GM23338 (cell line): ENCODE results near the gene CASS4. TPM values are rescaled to one million over a fixed set of nuclear protein-coding genes. Genes with fewer than 3 reads are reported as not detected.

ENCODE experiments used
- ATAC-seq: fragments of 200-7000 bp; cut with Tn5 transposase; 3 replicates; pipeline ENCODE4 v1.9.1; 2020
- DNase-seq: peaks from one replicate; pipeline ENCODE4 v3.0.0-alpha.2; 2015; ENCODE audit warnings: low spot score
- H2AFZ ChIP-seq: fragments of 200-600 bp; sonication (generic); 2 replicates; pipeline ENCODE4 v1.8.0; 2016; ENCODE audit warnings: antibody characterized with exemption, mild to moderate bottlenecking, moderate library complexity
- H3F3A ChIP-seq: fragments of 200-600 bp; sonication (generic); replicated peaks from 2 replicates; pipeline ENCODE4 v1.8.0; 2017; ENCODE audit warnings: antibody characterized with exemption, mixed run types, low read depth
- H3K27ac ChIP-seq: fragments of 200-600 bp; sonication (generic); 2 replicates; pipeline ENCODE4 v1.6.1; 2016; ENCODE audit warnings: low read depth
- H3K27me3 ChIP-seq: fragments of 200-600 bp; sonication (generic); 2 replicates; pipeline ENCODE4 v1.8.0; 2016; ENCODE audit warnings: mild to moderate bottlenecking, mixed run types, moderate library complexity; ENCODE audit not compliant: insufficient read depth
- H3K36me3 ChIP-seq: fragments of 200-600 bp; sonication (generic); 2 replicates; pipeline ENCODE4 v1.8.0; 2016; ENCODE audit warnings: mild to moderate bottlenecking; ENCODE audit not compliant: insufficient read depth
- H3K4me1 ChIP-seq: fragments of 200-600 bp; sonication (generic); 2 replicates; pipeline ENCODE4 v1.8.0; 2016; ENCODE audit warnings: mild to moderate bottlenecking, moderate library complexity; ENCODE audit not compliant: insufficient read depth
- H3K4me2 ChIP-seq: fragments of 200-600 bp; sonication (generic); 2 replicates; pipeline ENCODE4 v1.7.1; 2017; ENCODE audit warnings: mixed run types
- H3K4me3 ChIP-seq: fragments of 200-600 bp; sonication (generic); 2 replicates; pipeline ENCODE4 v1.6.1; 2016; ENCODE audit warnings: mixed run types
- H3K79me2 ChIP-seq: fragments of 200-600 bp; sonication (generic); replicated peaks from 2 replicates; pipeline ENCODE4 v1.8.0; 2017; ENCODE audit warnings: mild to moderate bottlenecking; ENCODE audit not compliant: insufficient read depth
- H3K9me2 ChIP-seq: fragments of 200-600 bp; sonication (generic); 2 replicates; pipeline ENCODE4 v1.8.0; 2017; ENCODE audit not compliant: insufficient read depth
- H4K20me1 ChIP-seq: fragments of 200-600 bp; sonication (generic); replicated peaks from 2 replicates; pipeline ENCODE4 v1.8.0; 2017; ENCODE audit warnings: mild to moderate bottlenecking; ENCODE audit not compliant: insufficient read depth
- H3K27ac Mint-ChIP-seq: 2 replicates; pipeline ENCODE4 v1.8.0; 2020; ENCODE audit warnings: inconsistent platforms, mild to moderate bottlenecking, moderate library complexity, mixed read lengths
- H3K27me3 Mint-ChIP-seq: 3 replicates; pipeline ENCODE4 v1.8.0; 2022; ENCODE audit warnings: low read depth, mild to moderate bottlenecking, moderate library complexity, mixed read lengths, inconsistent platforms; ENCODE audit not compliant: insufficient read depth, poor library complexity
- H3K36me3 Mint-ChIP-seq: 3 replicates; pipeline ENCODE4 v1.8.0; 2021; ENCODE audit warnings: low read depth, mild to moderate bottlenecking, inconsistent platforms, moderate library complexity, mixed read lengths
- H3K4me1 Mint-ChIP-seq: 3 replicates; pipeline ENCODE4 v1.8.0; 2020; ENCODE audit warnings: mild to moderate bottlenecking, inconsistent platforms, mixed read lengths
- H3K4me3 Mint-ChIP-seq: 3 replicates; pipeline ENCODE4 v1.8.0; 2021; ENCODE audit warnings: moderate library complexity, mild to moderate bottlenecking, inconsistent platforms, mixed read lengths
- H3K9me3 Mint-ChIP-seq: 3 replicates; pipeline ENCODE4 v1.8.0; 2020; ENCODE audit warnings: moderate library complexity, mild to moderate bottlenecking, inconsistent platforms, mixed read lengths
- CREB1 ChIP-seq: fragments of 250-450 bp; sonication (Bioruptor Pico); IDR thresholded peaks from 2 replicates; pipeline ENCODE4 v1.5.0; 2020; ENCODE audit warnings: low read depth, mild to moderate bottlenecking, moderate library complexity
- EZH2 ChIP-seq: fragments of 200-600 bp; sonication (generic); IDR thresholded peaks from one replicate; pipeline ENCODE4 v1.8.0; 2017; ENCODE audit warnings: antibody characterized with exemption, mild to moderate bottlenecking, low read depth; ENCODE audit not compliant: unreplicated experiment
- JUNB ChIP-seq: IDR thresholded peaks from one replicate; pipeline ENCODE4 v1.6.1; 2016; ENCODE audit warnings: antibody characterized with exemption; ENCODE audit not compliant: unreplicated experiment
- NANOG ChIP-seq: IDR thresholded peaks from 2 replicates; pipeline ENCODE4 v1.6.1; 2016; ENCODE audit warnings: antibody characterized with exemption, borderline replicate concordance
- POLR2AphosphoS5 ChIP-seq: IDR thresholded peaks from 2 replicates; pipeline ENCODE4 v1.6.1; 2016; ENCODE audit warnings: antibody characterized with exemption, low read depth
- ZNF114 ChIP-seq: fragments of 250-450 bp; sonication (Bioruptor Pico); IDR thresholded peaks from 2 replicates; pipeline ENCODE4 v1.5.0; 2020; ENCODE audit warnings: mild to moderate bottlenecking, moderate library complexity
- ZNF331 ChIP-seq: fragments of 250-450 bp; sonication (Bioruptor Pico); IDR thresholded peaks from 2 replicates; pipeline ENCODE4 v1.5.0; 2020; ENCODE audit warnings: low read depth, mild to moderate bottlenecking, moderate library complexity
- polyA plus RNA-seq: library from polyadenylated mRNA; unstranded; fragments of >200 nt; fragmentation: Nextera tagmentation; extraction: Ambion mirVana; gene quantifications from 2 replicates; pipeline ENCODE4 v1.2.1, GENCODE V29; 2016
- total RNA-seq: library from RNA; depleted of rRNA; stranded (reverse); fragments of >200 nt; shearing (Covaris generic); gene quantifications from 2 replicates; pipeline ENCODE4 v1.2.3, GENCODE V29; 2014
- TF ChIP-seq, protein P1 (sequence below): IDR thresholded peaks from 2 replicates; pipeline ENCODE4 v1.6.1; 2016; ENCODE audit warnings: antibody characterized with exemption
- TF ChIP-seq, protein P2 (sequence below), 2 experiments: fragments of 200-600 bp in 1 of 2; sonication (generic) in 1 of 2; conservative IDR thresholded peaks; 2 replicates each; pipeline versions ENCODE4 v1.5.1 to v1.6.1; 2016 to 2017; ENCODE audit warnings: antibody characterized with exemption in 2 of 2, low read depth in 2 of 2, mild to moderate bottlenecking in 2 of 2, moderate library complexity in 1 of 2
- TF ChIP-seq, protein P3 (sequence below): IDR thresholded peaks from one replicate; pipeline ENCODE4 v1.6.1; 2018; ENCODE audit warnings: antibody characterized with exemption; ENCODE audit not compliant: unreplicated experiment

Gene CASS4
- total and polyA plus RNA-seq, 2 experiments from 2014 or later = not detected

DNA sequence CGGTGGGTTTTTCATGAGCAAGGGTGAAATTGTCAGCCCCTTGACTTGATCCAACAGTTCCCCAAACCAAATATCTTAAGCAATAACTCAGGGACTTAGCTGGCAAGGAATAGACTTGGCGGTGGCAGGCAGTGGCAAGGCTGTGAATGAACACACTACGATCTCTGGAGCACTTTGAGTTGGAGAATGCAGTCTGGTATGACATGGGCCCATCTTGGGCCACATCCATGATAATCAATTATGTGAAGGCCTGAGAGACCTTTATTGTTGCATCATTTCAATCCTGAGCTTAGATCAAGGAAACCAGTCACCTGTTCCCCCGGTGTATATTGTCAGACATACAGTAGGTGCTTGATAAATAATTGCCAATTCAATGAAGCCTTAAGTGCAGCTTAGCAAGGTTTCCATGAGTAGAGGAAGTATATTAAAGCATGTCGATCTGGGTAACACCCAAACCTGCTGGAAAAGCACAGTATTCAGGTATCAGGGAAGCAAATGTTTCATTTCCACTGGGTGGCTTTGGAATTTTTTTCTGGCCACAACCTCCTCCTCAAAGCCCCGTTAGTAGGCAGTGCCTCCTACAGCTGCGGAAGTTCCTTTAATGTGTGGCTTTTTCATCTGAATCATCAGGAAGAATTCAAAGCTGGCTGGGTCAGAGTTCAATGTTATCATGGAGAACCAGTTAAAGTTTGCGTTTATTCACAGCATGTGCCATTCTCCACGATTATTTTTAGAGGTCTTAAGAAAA lies 10.2 kb downstream of the CASS4 start:
- H3K27me3 ChIP-seq = peaks cover 16% of the 10 kb centered on the region; the same call in 1 of the 2 replicates
- Mint-ChIP-seq H3K9me3 (no peaks in the 10 kb centered on the region), H3K27ac (no peak overlapping the region), H3K4me3 (no peak overlapping the region), H3K27me3 (peaks cover 35% of the 10 kb centered on the region), H3K36me3 (no peaks in the 10 kb centered on the region), H3K4me1 (peaks cover 15% of the 10 kb centered on the region)
- ATAC-seq (no peak), DNase-seq (no peak)
- peak overlapping the region; percentile 44; the same call in 1 of the 2 replicates for H3K4me2 ChIP-seq
- no peaks in the 10 kb centered on the region for H4K20me1 ChIP-seq
- no peaks in the 10 kb centered on the region for H3F3A ChIP-seq
- H3K4me3 ChIP-seq = no peak overlapping the region
- H2AFZ ChIP-seq = no peak overlapping the region
- H3K79me2 ChIP-seq = no peaks in the 10 kb centered on the region
- no peak overlapping the region for H3K27ac ChIP-seq
- no peaks in the 10 kb centered on the region for H3K36me3 ChIP-seq
- TF ChIP-seq EZH2 (no peak), NANOG (no peak), ZNF331 (CRISPR knock-in tag) (no peak), JUNB (no peak)
- TF ChIP-seq, protein P1, sequence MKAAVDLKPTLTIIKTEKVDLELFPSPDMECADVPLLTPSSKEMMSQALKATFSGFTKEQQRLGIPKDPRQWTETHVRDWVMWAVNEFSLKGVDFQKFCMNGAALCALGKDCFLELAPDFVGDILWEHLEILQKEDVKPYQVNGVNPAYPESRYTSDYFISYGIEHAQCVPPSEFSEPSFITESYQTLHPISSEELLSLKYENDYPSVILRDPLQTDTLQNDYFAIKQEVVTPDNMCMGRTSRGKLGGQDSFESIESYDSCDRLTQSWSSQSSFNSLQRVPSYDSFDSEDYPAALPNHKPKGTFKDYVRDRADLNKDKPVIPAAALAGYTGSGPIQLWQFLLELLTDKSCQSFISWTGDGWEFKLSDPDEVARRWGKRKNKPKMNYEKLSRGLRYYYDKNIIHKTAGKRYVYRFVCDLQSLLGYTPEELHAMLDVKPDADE = no peak
- TF ChIP-seq, protein P2, sequence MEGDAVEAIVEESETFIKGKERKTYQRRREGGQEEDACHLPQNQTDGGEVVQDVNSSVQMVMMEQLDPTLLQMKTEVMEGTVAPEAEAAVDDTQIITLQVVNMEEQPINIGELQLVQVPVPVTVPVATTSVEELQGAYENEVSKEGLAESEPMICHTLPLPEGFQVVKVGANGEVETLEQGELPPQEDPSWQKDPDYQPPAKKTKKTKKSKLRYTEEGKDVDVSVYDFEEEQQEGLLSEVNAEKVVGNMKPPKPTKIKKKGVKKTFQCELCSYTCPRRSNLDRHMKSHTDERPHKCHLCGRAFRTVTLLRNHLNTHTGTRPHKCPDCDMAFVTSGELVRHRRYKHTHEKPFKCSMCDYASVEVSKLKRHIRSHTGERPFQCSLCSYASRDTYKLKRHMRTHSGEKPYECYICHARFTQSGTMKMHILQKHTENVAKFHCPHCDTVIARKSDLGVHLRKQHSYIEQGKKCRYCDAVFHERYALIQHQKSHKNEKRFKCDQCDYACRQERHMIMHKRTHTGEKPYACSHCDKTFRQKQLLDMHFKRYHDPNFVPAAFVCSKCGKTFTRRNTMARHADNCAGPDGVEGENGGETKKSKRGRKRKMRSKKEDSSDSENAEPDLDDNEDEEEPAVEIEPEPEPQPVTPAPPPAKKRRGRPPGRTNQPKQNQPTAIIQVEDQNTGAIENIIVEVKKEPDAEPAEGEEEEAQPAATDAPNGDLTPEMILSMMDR (conservative IDR thresholded peaks at IDR 0.05; ENCODE audit: low read depth in 2 of 2) = no peak
- H3K4me1 ChIP-seq = no peaks in the 10 kb centered on the region
- no peaks in the 10 kb centered on the region for H3K9me2 ChIP-seq

DNA sequence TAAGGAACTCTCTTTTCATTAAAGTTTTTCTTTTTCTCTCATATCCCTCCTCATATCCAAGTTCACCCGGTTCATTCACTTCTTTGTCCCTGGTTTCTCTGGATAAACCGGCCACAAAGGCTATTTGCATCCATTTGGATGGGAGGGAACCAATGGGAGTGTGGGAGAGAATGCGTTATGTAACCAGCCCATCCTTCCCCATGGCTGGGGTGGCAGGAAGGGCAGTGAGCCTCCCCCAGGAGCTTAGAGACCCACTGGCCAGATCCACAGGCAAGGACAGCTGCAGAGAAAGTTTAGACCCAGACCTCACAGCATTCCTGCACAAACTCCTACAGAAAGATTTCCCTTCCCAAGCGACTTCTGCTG lies 10.7 kb downstream of the CASS4 start:
- no peaks in the 10 kb centered on the region for H3F3A ChIP-seq
- no peak overlapping the region for H3K4me3 Mint-ChIP-seq
- peak; percentile 77 for ATAC-seq
- 0 out of 2 replicates have a peak overlapping the region, but pooled peaks have one; percentile 44 for H3K4me2 ChIP-seq
- peaks cover 16% of the 10 kb centered on the region; the same call in 1 of the 2 replicates for H3K27me3 ChIP-seq
- H3K27ac Mint-ChIP-seq = no peak overlapping the region
- peaks cover 35% of the 10 kb centered on the region for H3K27me3 Mint-ChIP-seq
- no peaks in the 10 kb centered on the region for H3K79me2 ChIP-seq
- H3K9me3 Mint-ChIP-seq = no peaks in the 10 kb centered on the region
- H2AFZ ChIP-seq = no peak overlapping the region
- DNase-seq = peak; percentile 57
- no peaks in the 10 kb centered on the region for H3K4me1 ChIP-seq
- H4K20me1 ChIP-seq = no peaks in the 10 kb centered on the region
- no peak overlapping the region for H3K27ac ChIP-seq
- no peak overlapping the region for H3K4me3 ChIP-seq
- H3K9me2 ChIP-seq = no peaks in the 10 kb centered on the region
- H3K36me3 Mint-ChIP-seq = no peaks in the 10 kb centered on the region
- H3K4me1 Mint-ChIP-seq = peaks cover 15% of the 10 kb centered on the region
- H3K36me3 ChIP-seq = no peaks in the 10 kb centered on the region
- TF ChIP-seq, protein P3, sequence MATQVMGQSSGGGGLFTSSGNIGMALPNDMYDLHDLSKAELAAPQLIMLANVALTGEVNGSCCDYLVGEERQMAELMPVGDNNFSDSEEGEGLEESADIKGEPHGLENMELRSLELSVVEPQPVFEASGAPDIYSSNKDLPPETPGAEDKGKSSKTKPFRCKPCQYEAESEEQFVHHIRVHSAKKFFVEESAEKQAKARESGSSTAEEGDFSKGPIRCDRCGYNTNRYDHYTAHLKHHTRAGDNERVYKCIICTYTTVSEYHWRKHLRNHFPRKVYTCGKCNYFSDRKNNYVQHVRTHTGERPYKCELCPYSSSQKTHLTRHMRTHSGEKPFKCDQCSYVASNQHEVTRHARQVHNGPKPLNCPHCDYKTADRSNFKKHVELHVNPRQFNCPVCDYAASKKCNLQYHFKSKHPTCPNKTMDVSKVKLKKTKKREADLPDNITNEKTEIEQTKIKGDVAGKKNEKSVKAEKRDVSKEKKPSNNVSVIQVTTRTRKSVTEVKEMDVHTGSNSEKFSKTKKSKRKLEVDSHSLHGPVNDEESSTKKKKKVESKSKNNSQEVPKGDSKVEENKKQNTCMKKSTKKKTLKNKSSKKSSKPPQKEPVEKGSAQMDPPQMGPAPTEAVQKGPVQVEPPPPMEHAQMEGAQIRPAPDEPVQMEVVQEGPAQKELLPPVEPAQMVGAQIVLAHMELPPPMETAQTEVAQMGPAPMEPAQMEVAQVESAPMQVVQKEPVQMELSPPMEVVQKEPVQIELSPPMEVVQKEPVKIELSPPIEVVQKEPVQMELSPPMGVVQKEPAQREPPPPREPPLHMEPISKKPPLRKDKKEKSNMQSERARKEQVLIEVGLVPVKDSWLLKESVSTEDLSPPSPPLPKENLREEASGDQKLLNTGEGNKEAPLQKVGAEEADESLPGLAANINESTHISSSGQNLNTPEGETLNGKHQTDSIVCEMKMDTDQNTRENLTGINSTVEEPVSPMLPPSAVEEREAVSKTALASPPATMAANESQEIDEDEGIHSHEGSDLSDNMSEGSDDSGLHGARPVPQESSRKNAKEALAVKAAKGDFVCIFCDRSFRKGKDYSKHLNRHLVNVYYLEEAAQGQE = no peak
- TF ChIP-seq, protein P2 (conservative IDR thresholded peaks at IDR 0.05; ENCODE audit: low read depth in 2 of 2) = no peak
- TF ChIP-seq CREB1 (CRISPR knock-in tag) (no peak), ZNF114 (CRISPR knock-in tag) (no peak), EZH2 (no peak), POLR2AphosphoS5 (no peak)
